ENCODE data around the gene CAMKV.
A peak's percentile ranks its signal among the peaks of the same experiment; 100 is the strongest.
"Not testable (repeated sequence)": the region's sequence is repeated elsewhere in the genome, so short reads cannot be mapped to it uniquely, and the experiment has no call there.

CAMKV gene

GRCh38 chr3:49869525-49870126 is at the start of gene CAMKV:
TSS of gene CAMKV (minus strand) at chr3:49869906. CDS start at chr3:49862388, 7,518 bp downstream.
- H3K4me1 Mint-ChIP-seq (ENCODE audit: low read depth) = no peaks in the 10 kb centered on the region
- H3K9me3 Mint-ChIP-seq = no peaks in the 10 kb centered on the region
- H3K36me3 Mint-ChIP-seq (ENCODE audit: low read depth) = no peaks in the 10 kb centered on the region
- H3K27me3 Mint-ChIP-seq = peaks cover 63% of the 10 kb centered on the region
- no peak within 1 kb of the TSS for H3K27ac Mint-ChIP-seq
- peak within 1 kb of the TSS; percentile 30 for H3K4me3 Mint-ChIP-seq
- intact Hi-C loops (cut with micrococcal nuclease) = no loop called here

GRCh38 chr3:49917806-49918590 is 48.3 kb upstream of the CAMKV start:
- H3K36me3 Mint-ChIP-seq (ENCODE audit: low read depth); H3K27me3 Mint-ChIP-seq; intact Hi-C loops (cut with micrococcal nuclease); H3K4me3 Mint-ChIP-seq; H3K9me3 Mint-ChIP-seq: not testable (repeated sequence)
- Mint-ChIP-seq H3K4me1 (ENCODE audit: low read depth) (peaks cover 15% of the 10 kb centered on the region), H3K27ac (peak overlapping the region; percentile 7)

GRCh38 chr3:49916686-49917085 is 47.0 kb upstream of the CAMKV start:
- H3K27ac Mint-ChIP-seq = no peak overlapping the region
- peaks cover 16% of the 10 kb centered on the region for H3K36me3 Mint-ChIP-seq (ENCODE audit: low read depth)
- H3K4me3 Mint-ChIP-seq = no peak overlapping the region
- H3K27me3 Mint-ChIP-seq = no peaks in the 10 kb centered on the region
- intact Hi-C loops (cut with micrococcal nuclease) = no loop called here
- H3K9me3 Mint-ChIP-seq = no peaks in the 10 kb centered on the region
- H3K4me1 Mint-ChIP-seq (ENCODE audit: low read depth) = peaks cover 15% of the 10 kb centered on the region

- Mint-ChIP-seq H3K4me3 (no peak overlapping the region), H3K27me3 (no peaks in the 10 kb centered on the region), H3K4me1 (ENCODE audit: low read depth) (peaks cover 15% of the 10 kb centered on the region)
Measured at GRCh38 chr3:49914906-49915305, 45.2 kb upstream of the CAMKV start.

GRCh38 chr3:49912881-49913281 is 43.2 kb upstream of the CAMKV start:
- H3K27ac Mint-ChIP-seq = no peak overlapping the region
- peaks cover 3% of the 10 kb centered on the region for H3K4me1 Mint-ChIP-seq (ENCODE audit: low read depth)
- H3K9me3 Mint-ChIP-seq = no peaks in the 10 kb centered on the region
- intact Hi-C loops (cut with micrococcal nuclease) = no loop called here
- H3K4me3 Mint-ChIP-seq = no peak overlapping the region
- no peaks in the 10 kb centered on the region for H3K27me3 Mint-ChIP-seq
- peaks cover 47% of the 10 kb centered on the region for H3K36me3 Mint-ChIP-seq (ENCODE audit: low read depth)

More at GRCh38 chr3:49914906-49915305, 45.2 kb upstream of the CAMKV start:
- H3K9me3 Mint-ChIP-seq = no peaks in the 10 kb centered on the region
- intact Hi-C loops (cut with micrococcal nuclease) = no loop called here
- peaks cover 34% of the 10 kb centered on the region for H3K36me3 Mint-ChIP-seq (ENCODE audit: low read depth)
- no peak overlapping the region for H3K27ac Mint-ChIP-seq

- Mint-ChIP-seq H3K27ac (no peak overlapping the region), H3K36me3 (ENCODE audit: low read depth) (peaks cover 47% of the 10 kb centered on the region), H3K27me3 (no peaks in the 10 kb centered on the region), H3K9me3 (no peaks in the 10 kb centered on the region), H3K4me3 (no peak overlapping the region), H3K4me1 (ENCODE audit: low read depth) (peaks cover 2% of the 10 kb centered on the region)
- intact Hi-C loops (cut with micrococcal nuclease) = no loop called here
Measured at GRCh38 chr3:49911611-49912010, 41.9 kb upstream of the CAMKV start.

GRCh38 chr3:49911124-49911420 is 41.4 kb upstream of the CAMKV start:
- H3K9me3 Mint-ChIP-seq = no peaks in the 10 kb centered on the region
- intact Hi-C loops (cut with micrococcal nuclease) = no loop called here
- no peak overlapping the region for H3K4me3 Mint-ChIP-seq
- H3K4me1 Mint-ChIP-seq (ENCODE audit: low read depth) = peaks cover 8% of the 10 kb centered on the region
- no peaks in the 10 kb centered on the region for H3K27me3 Mint-ChIP-seq
- peaks cover 47% of the 10 kb centered on the region for H3K36me3 Mint-ChIP-seq (ENCODE audit: low read depth)
- no peak overlapping the region for H3K27ac Mint-ChIP-seq

- H3K4me1 Mint-ChIP-seq (ENCODE audit: low read depth) = peaks cover 13% of the 10 kb centered on the region
- no peak overlapping the region for H3K4me3 Mint-ChIP-seq
- intact Hi-C loops (cut with micrococcal nuclease) = no loop called here
- peaks cover 47% of the 10 kb centered on the region for H3K36me3 Mint-ChIP-seq (ENCODE audit: low read depth)
- no peaks in the 10 kb centered on the region for H3K9me3 Mint-ChIP-seq
- no peaks in the 10 kb centered on the region for H3K27me3 Mint-ChIP-seq
- H3K27ac Mint-ChIP-seq = no peak overlapping the region
Measured at GRCh38 chr3:49910409-49911123, 40.9 kb upstream of the CAMKV start.

- Mint-ChIP-seq H3K27ac (no peak overlapping the region), H3K36me3 (ENCODE audit: low read depth) (peaks cover 47% of the 10 kb centered on the region), H3K27me3 (no peaks in the 10 kb centered on the region), H3K4me1 (ENCODE audit: low read depth) (peaks cover 23% of the 10 kb centered on the region), H3K9me3 (no peaks in the 10 kb centered on the region), H3K4me3 (no peak overlapping the region)
- intact Hi-C loops (cut with micrococcal nuclease) = no loop called here
Measured at GRCh38 chr3:49908373-49909199, 38.9 kb upstream of the CAMKV start.

GRCh38 chr3:49906073-49906743 is 36.5 kb upstream of the CAMKV start:
- Mint-ChIP-seq H3K4me3 (peak overlapping the region; percentile 11), H3K36me3 (ENCODE audit: low read depth) (peaks cover 26% of the 10 kb centered on the region), H3K27ac (no peak overlapping the region), H3K9me3 (no peaks in the 10 kb centered on the region), H3K27me3 (peaks cover 2% of the 10 kb centered on the region), H3K4me1 (ENCODE audit: low read depth) (peaks cover 28% of the 10 kb centered on the region)
- intact Hi-C loops (cut with micrococcal nuclease) = no loop called here

GRCh38 chr3:49904448-49904847 is 34.7 kb upstream of the CAMKV start:
- H3K36me3 Mint-ChIP-seq (ENCODE audit: low read depth); H3K9me3 Mint-ChIP-seq; intact Hi-C loops (cut with micrococcal nuclease); H3K27me3 Mint-ChIP-seq: not testable (repeated sequence)
- Mint-ChIP-seq H3K4me3 (peak overlapping the region; percentile 75), H3K27ac (peak overlapping the region; percentile 67), H3K4me1 (ENCODE audit: low read depth) (peaks cover 28% of the 10 kb centered on the region)

- no peaks in the 10 kb centered on the region for H3K9me3 Mint-ChIP-seq
- peak within 1 kb of the TSS; percentile 67 for H3K27ac Mint-ChIP-seq
- intact Hi-C loops (cut with micrococcal nuclease) = no loop called here
- peaks cover 28% of the 10 kb centered on the region for H3K4me1 Mint-ChIP-seq (ENCODE audit: low read depth)
- peaks cover 2% of the 10 kb centered on the region for H3K27me3 Mint-ChIP-seq
- peaks cover 2% of the 10 kb centered on the region for H3K36me3 Mint-ChIP-seq (ENCODE audit: low read depth)
- peak within 1 kb of the TSS; percentile 75 for H3K4me3 Mint-ChIP-seq
Measured at GRCh38 chr3:49903451-49904424, 34.0 kb upstream of the CAMKV start, which contains the start of gene MST1R. TSS of gene MST1R (minus strand) at chr3:49903873. CDS start at chr3:49903609, 264 bp downstream.
